BLaER1 (cell line): Measurements from ENCODE around the gene ASTN2.

Experiments
- H3K27ac ChIP-seq: shearing (Covaris generic); formaldehyde crosslinking; 2 replicates; pipeline ENCODE4 v1.8.1; 2022
- H3K27me3 ChIP-seq: shearing (Covaris generic); formaldehyde crosslinking; 2 replicates; pipeline ENCODE4 v1.8.1; 2022
- H3K36me3 ChIP-seq: shearing (Covaris generic); formaldehyde crosslinking; 2 replicates; pipeline ENCODE4 v1.8.1; 2022
- H3K4me1 ChIP-seq: shearing (Covaris generic); formaldehyde crosslinking; 2 replicates; pipeline ENCODE4 v1.8.1; 2022
- H3K4me2 ChIP-seq: shearing (Covaris generic); formaldehyde crosslinking; 2 replicates; pipeline ENCODE4 v1.8.1; 2022
- H3K4me3 ChIP-seq: shearing (Covaris generic); formaldehyde crosslinking; 2 replicates; pipeline ENCODE4 v1.8.1; 2022
- H3K9ac ChIP-seq: shearing (Covaris generic); formaldehyde crosslinking; 2 replicates; pipeline ENCODE4 v1.8.1; 2022
- H3K9me3 ChIP-seq: shearing (Covaris generic); formaldehyde crosslinking; 2 replicates; pipeline ENCODE4 v1.8.1; 2022
- H4K20me1 ChIP-seq: shearing (Covaris generic); formaldehyde crosslinking; 2 replicates; pipeline ENCODE4 v1.8.1; 2022
- Cebpa-rat ChIP-seq: shearing (Covaris generic); IDR thresholded peaks from 2 replicates; pipeline ENCODE4 v1.8.1; 2022

The ASTN2 gene

GRCh38 chr9:116701940-116702642 lies 712.8 kb downstream of the ASTN2 start:
- H3K4me2 ChIP-seq, result no peak overlapping the region
- no peak overlapping the region for H3K9ac ChIP-seq
- H3K9me3 ChIP-seq, result peaks cover 33% of the 10 kb centered on the region; the same call in 1 of the 2 replicates
- peaks cover 56% of the 10 kb centered on the region for H3K36me3 ChIP-seq
- peaks cover 50% of the 10 kb centered on the region for H4K20me1 ChIP-seq
- no peak overlapping the region for H3K4me3 ChIP-seq
- no peaks in the 10 kb centered on the region for H3K27me3 ChIP-seq
- TF ChIP-seq Cebpa-rat, result no peak
- no peak overlapping the region for H3K27ac ChIP-seq
- no peaks in the 10 kb centered on the region for H3K4me1 ChIP-seq

- TF ChIP-seq Cebpa-rat, result no peak
- Histone ChIP-seq H3K27me3 (no peaks in the 10 kb centered on the region), H3K4me3 (no peak overlapping the region), H3K9ac (no peak overlapping the region), H3K36me3 (peaks cover 56% of the 10 kb centered on the region), H3K4me1 (no peaks in the 10 kb centered on the region), H3K4me2 (no peak overlapping the region), H4K20me1 (peaks cover 53% of the 10 kb centered on the region), H3K27ac (no peak overlapping the region), H3K9me3 (peaks cover 33% of the 10 kb centered on the region; the same call in 1 of the 2 replicates)
Observed at GRCh38 chr9:116700882-116701865, 713.7 kb downstream of the ASTN2 start.

- H3K9me3 ChIP-seq, result peaks cover 33% of the 10 kb centered on the region; the same call in 1 of the 2 replicates
- no peak overlapping the region for H3K4me3 ChIP-seq
- H3K9ac ChIP-seq, result no peak overlapping the region
- H3K36me3 ChIP-seq, result peaks cover 56% of the 10 kb centered on the region
- no peak overlapping the region for H3K4me2 ChIP-seq
- no peak overlapping the region for H3K27ac ChIP-seq
- H4K20me1 ChIP-seq, result peaks cover 56% of the 10 kb centered on the region
- H3K27me3 ChIP-seq, result no peaks in the 10 kb centered on the region
- TF ChIP-seq Cebpa-rat, result no peak
- peaks cover 7% of the 10 kb centered on the region; the same call in 1 of the 2 replicates for H3K4me1 ChIP-seq
Observed at GRCh38 chr9:116700279-116700678, 714.6 kb downstream of the ASTN2 start.

GRCh38 chr9:116697887-116698286 lies 717.0 kb downstream of the ASTN2 start:
- H3K4me3 ChIP-seq, result no peak overlapping the region
- H3K27ac ChIP-seq, result no peak overlapping the region
- TF ChIP-seq Cebpa-rat, result no peak
- H3K4me2 ChIP-seq, result no peak overlapping the region
- H3K27me3 ChIP-seq, result no peaks in the 10 kb centered on the region
- peaks cover 33% of the 10 kb centered on the region; the same call in 1 of the 2 replicates for H3K9me3 ChIP-seq
- H3K36me3 ChIP-seq, result peaks cover 67% of the 10 kb centered on the region
- H4K20me1 ChIP-seq, result peaks cover 75% of the 10 kb centered on the region
- no peak overlapping the region for H3K9ac ChIP-seq
- H3K4me1 ChIP-seq, result peaks cover 13% of the 10 kb centered on the region; the same call in 1 of the 2 replicates

GRCh38 chr9:116697362-116697761 lies 717.5 kb downstream of the ASTN2 start:
- Histone ChIP-seq H3K36me3 (peaks cover 63% of the 10 kb centered on the region), H3K27ac (no peak overlapping the region), H3K4me1 (peaks cover 13% of the 10 kb centered on the region; the same call in 1 of the 2 replicates), H3K9me3 (peaks cover 28% of the 10 kb centered on the region; the same call in 1 of the 2 replicates), H3K4me2 (no peak overlapping the region), H3K27me3 (no peaks in the 10 kb centered on the region), H4K20me1 (peaks cover 80% of the 10 kb centered on the region), H3K4me3 (no peak overlapping the region), H3K9ac (no peak overlapping the region)
- no peak for TF ChIP-seq Cebpa-rat

GRCh38 chr9:116695438-116695837 lies 719.4 kb downstream of the ASTN2 start:
- H3K27ac ChIP-seq, result no peak overlapping the region
- peaks cover 50% of the 10 kb centered on the region for H3K36me3 ChIP-seq
- no peak for TF ChIP-seq Cebpa-rat

GRCh38 chr9:116694785-116695291 lies 720.0 kb downstream of the ASTN2 start:
- H3K27me3 ChIP-seq, result no peaks in the 10 kb centered on the region
- no peak overlapping the region for H3K27ac ChIP-seq
- H3K4me2 ChIP-seq, result peak overlapping the region; percentile 26; the same call in 1 of the 2 replicates
- H3K4me3 ChIP-seq, result no peak overlapping the region
- peaks cover 44% of the 10 kb centered on the region for H3K36me3 ChIP-seq
- H3K9ac ChIP-seq, result no peak overlapping the region
- peaks cover 18% of the 10 kb centered on the region; the same call in 1 of the 2 replicates for H3K9me3 ChIP-seq
- H3K4me1 ChIP-seq, result peaks cover 24% of the 10 kb centered on the region; the same call in 1 of the 2 replicates
- H4K20me1 ChIP-seq, result peaks cover 99% of the 10 kb centered on the region
- no peak for TF ChIP-seq Cebpa-rat

More at GRCh38 chr9:116695438-116695837, 719.4 kb downstream of the ASTN2 start:
- Histone ChIP-seq H3K4me2 (peak overlapping the region; percentile 26; the same call in 1 of the 2 replicates), H3K9ac (no peak overlapping the region), H3K27me3 (no peaks in the 10 kb centered on the region), H4K20me1 (peaks cover 99% of the 10 kb centered on the region), H3K4me1 (peaks cover 24% of the 10 kb centered on the region; the same call in 1 of the 2 replicates), H3K9me3 (peaks cover 18% of the 10 kb centered on the region; the same call in 1 of the 2 replicates), H3K4me3 (no peak overlapping the region)

GRCh38 chr9:116693233-116693731 lies 721.6 kb downstream of the ASTN2 start:
- H3K4me2 ChIP-seq, result no peak overlapping the region
- no peak for TF ChIP-seq Cebpa-rat
- no peak overlapping the region for H3K27ac ChIP-seq
- peaks cover 39% of the 10 kb centered on the region for H3K4me1 ChIP-seq
- H3K9ac ChIP-seq, result no peak overlapping the region
- H3K4me3 ChIP-seq, result no peak overlapping the region
- peaks cover 6% of the 10 kb centered on the region; the same call in 1 of the 2 replicates for H3K9me3 ChIP-seq
- peaks cover 99% of the 10 kb centered on the region for H4K20me1 ChIP-seq
- H3K27me3 ChIP-seq, result no peaks in the 10 kb centered on the region
- peaks cover 29% of the 10 kb centered on the region for H3K36me3 ChIP-seq

- Histone ChIP-seq H3K9me3 (no peaks in the 10 kb centered on the region), H3K4me2 (no peak overlapping the region)
Observed at GRCh38 chr9:116692616-116693015, 722.2 kb downstream of the ASTN2 start.

More at GRCh38 chr9:116692616-116693015, 722.2 kb downstream of the ASTN2 start:
- no peak overlapping the region for H3K4me3 ChIP-seq
- H3K27me3 ChIP-seq, result no peaks in the 10 kb centered on the region
- peaks cover 46% of the 10 kb centered on the region for H3K4me1 ChIP-seq
- no peak for TF ChIP-seq Cebpa-rat
- H3K9ac ChIP-seq, result no peak overlapping the region
- H3K27ac ChIP-seq, result no peak overlapping the region
- peaks cover 97% of the 10 kb centered on the region for H4K20me1 ChIP-seq
- peaks cover 22% of the 10 kb centered on the region for H3K36me3 ChIP-seq
